Body of pancreas (tissue), 4 donors: ENCODE results near the gene NOP10. TPM values are rescaled to one million over a fixed set of nuclear protein-coding genes. Genes with fewer than 3 reads are reported as not detected.

Experiments
- ATAC-seq: fragments of 150-250 bp; one replicate; pipeline ENCODE4 v1.9.1; 2016
- DNase-seq, 4 donors: peaks; one replicate each; pipeline ENCODE4 v3.0.0-alpha.2; 2019
- H3K27ac ChIP-seq, 4 donors: fragments of 200-600 bp; sonication (generic); 1 replicate in 3 of 4; 2 replicates in 1 of 4; pipeline versions ENCODE4 v1.5.1 to v1.6.1; 2016 to 2019; ENCODE audit warnings: mild to moderate bottlenecking in 1 of 4, mixed read lengths in 1 of 4, moderate library complexity in 1 of 4
- H3K27me3 ChIP-seq, 2 donors: fragments of 200-600 bp; sonication (generic); one replicate each; pipeline ENCODE4 v1.6.0; 2016; ENCODE audit warnings: mild to moderate bottlenecking in 1 of 2
- H3K36me3 ChIP-seq, 2 donors: fragments of 200-600 bp; sonication (generic); replicated peaks in 1 of 2; 2 replicates each; pipeline ENCODE4 v1.5.1; 2016; ENCODE audit warnings: low read depth in 2 of 2; ENCODE audit not compliant: insufficient read depth in 1 of 2
- H3K4me1 ChIP-seq: fragments of 200-600 bp; sonication (generic); one replicate; pipeline ENCODE4 v1.6.0; 2016
- H3K4me3 ChIP-seq, 2 donors: fragments of 200-600 bp; sonication (generic); 1 replicate in 1 of 2; 2 replicates in 1 of 2; pipeline ENCODE4 v1.5.1; 2016 to 2019
- H3K9me3 ChIP-seq, 3 donors: fragments of 200-600 bp; sonication (generic); 1 replicate in 2 of 3; 2 replicates in 1 of 3; pipeline ENCODE4 v1.5.1; 2016
- CTCF ChIP-seq, 7 experiments: fragments of 450-650 bp in 4 of 7; fragments of 200-600 bp in 3 of 7; sonication (generic) in 3 of 7; IDR thresholded peaks; one replicate each; pipeline ENCODE4 v1.5.1; 2016 to 2019; ENCODE audit warnings: antibody characterized with exemption in 7 of 7
- POLR2A ChIP-seq, 3 donors: fragments of 450-650 bp; IDR thresholded peaks; one replicate each; pipeline ENCODE4 v1.6.1; 2016; ENCODE audit warnings: antibody characterized with exemption in 3 of 3, mild to moderate bottlenecking in 2 of 3
- WGBS, 2 donors: methylation state at CpG; one replicate each; pipeline ENCODE4 v1.1.5; 2017; 5-methylcytosine and 5-hydroxymethylcytosine counted together
- intact Hi-C: fragments of 100-400 bp; cut with DNase I; formaldehyde crosslinking; loops from one replicate; pipeline ENCODE4 v1.15.1; 2023
- total RNA-seq, 2 donors: library from RNA; depleted of rRNA; stranded (reverse); fragments of >200 nt; gene quantifications; one replicate each; pipeline ENCODE4 v1.1.0, GENCODE V29; 2016

NOP10 gene
- total RNA-seq, 2 donors from 2014 or later, result 25.7 to 32.4 TPM

- no peaks in the 10 kb centered on the region for H3K9me3 ChIP-seq
- intact Hi-C loops, result no loop called here
- H3K27me3 ChIP-seq, result no peaks in the 10 kb centered on the region
- no peak for DNase-seq
- no peak overlapping the region for H3K27ac ChIP-seq
- WGBS, 2 donors, result 92 to 95% methylated on average over 4 of the region's 4 CpGs
- H3K4me1 ChIP-seq, result no peaks in the 10 kb centered on the region
- H3K36me3 ChIP-seq, result no peaks in the 10 kb centered on the region
- H3K4me3 ChIP-seq, result no peak overlapping the region
- TF ChIP-seq CTCF (IDR thresholded peaks at IDR 0.05) (no peak), POLR2A (IDR thresholded peaks at IDR 0.05) (no peak)
- ATAC-seq, result no peak
Measured at GRCh38 chr15:34358948-34359347, 16.0 kb upstream of the NOP10 start.

GRCh38 chr15:34358367-34358766, 15.4 kb upstream of the NOP10 start:
- no peak for TF ChIP-seq POLR2A (IDR thresholded peaks at IDR 0.05)
- peak in 4 of 7 experiments; percentile 10 to 12 (median 11) for TF ChIP-seq CTCF (IDR thresholded peaks at IDR 0.05)
- 65 to 72% methylated on average over 3 of the region's 3 CpGs for WGBS, 2 donors
- no peak overlapping the region for H3K4me3 ChIP-seq
- no peaks in the 10 kb centered on the region for H3K4me1 ChIP-seq
- H3K9me3 ChIP-seq, result no peaks in the 10 kb centered on the region
- no peaks in the 10 kb centered on the region for H3K36me3 ChIP-seq
- intact Hi-C loops, result no loop called here
- H3K27me3 ChIP-seq, result no peaks in the 10 kb centered on the region
- no peak for DNase-seq
- no peak overlapping the region for H3K27ac ChIP-seq
- ATAC-seq, result no peak

GRCh38 chr15:34357653-34358052, 14.7 kb upstream of the NOP10 start:
- H3K36me3 ChIP-seq, result no peaks in the 10 kb centered on the region
- intact Hi-C loops, result no loop called here
- H3K27me3 ChIP-seq, result no peaks in the 10 kb centered on the region

GRCh38 chr15:34355241-34355640, 12.3 kb upstream of the NOP10 start:
- ATAC-seq (no peak), DNase-seq (no peak)
- Histone ChIP-seq H3K36me3 (no peaks in the 10 kb centered on the region), H3K4me3 (no peak overlapping the region), H3K27me3 (no peaks in the 10 kb centered on the region), H3K27ac (no peak overlapping the region), H3K4me1 (no peaks in the 10 kb centered on the region), H3K9me3 (no peaks in the 10 kb centered on the region)
- TF ChIP-seq POLR2A (IDR thresholded peaks at IDR 0.05), result no peak
- no peak for TF ChIP-seq CTCF (IDR thresholded peaks at IDR 0.05)
- WGBS, 2 donors, result 72 to 82% methylated on average over 9 of the region's 9 CpGs
- intact Hi-C loops, result no loop called here

More at GRCh38 chr15:34357653-34358052, 14.7 kb upstream of the NOP10 start:
- DNase-seq, result no peak
- no peak for ATAC-seq
- Histone ChIP-seq H3K4me3 (no peak overlapping the region), H3K27ac (no peak overlapping the region), H3K4me1 (no peaks in the 10 kb centered on the region), H3K9me3 (no peaks in the 10 kb centered on the region)
- no peak for TF ChIP-seq CTCF (IDR thresholded peaks at IDR 0.05)
- TF ChIP-seq POLR2A (IDR thresholded peaks at IDR 0.05), result no peak
- WGBS, 2 donors, result 87 to 89% methylated on average over 1 of the region's 1 CpG

GRCh38 chr15:34354286-34354685, 11.3 kb upstream of the NOP10 start:
- no peaks in the 10 kb centered on the region for H3K27me3 ChIP-seq
- intact Hi-C loops, result no loop called here
- 91 to 92% methylated on average over 7 of the region's 7 CpGs for WGBS, 2 donors
- H3K9me3 ChIP-seq, result no peaks in the 10 kb centered on the region
- H3K4me1 ChIP-seq, result no peaks in the 10 kb centered on the region
- no peak overlapping the region for H3K27ac ChIP-seq
- H3K4me3 ChIP-seq, result no peak overlapping the region
- ATAC-seq, result no peak
- H3K36me3 ChIP-seq, result no peaks in the 10 kb centered on the region
- no peak for DNase-seq
- TF ChIP-seq CTCF (IDR thresholded peaks at IDR 0.05) (no peak), POLR2A (IDR thresholded peaks at IDR 0.05) (no peak)
